ENCODE results near the gene ASAP2.

Gene ASAP2

GRCh38 chr2:9422321-9423099 lies 215.9 kb downstream of the ASAP2 start:
- H3K27me3 Mint-ChIP-seq, result no peaks in the 10 kb centered on the region
- peaks cover 18 to 28% of the 10 kb centered on the region in 2 donors for H3K4me1 Mint-ChIP-seq
- peak overlapping the region; percentile 98 for H3K27ac Mint-ChIP-seq
- no peaks in the 10 kb centered on the region for H3K9me3 Mint-ChIP-seq
- DNase-seq, result peak; percentile 14
- no peak overlapping the region for H3K4me3 Mint-ChIP-seq
- ATAC-seq (replicated peaks), result peak; percentile 49 to 54
- H3K36me3 Mint-ChIP-seq, result peaks cover 24 to 36% of the 10 kb centered on the region in 2 donors

- ATAC-seq (replicated peaks) (peak; percentile 89 to 92), DNase-seq (peak; percentile 97)
- Mint-ChIP-seq H3K27ac (peak within 1 kb of the TSS; percentile 99), H3K27me3 (no peaks in the 10 kb centered on the region), H3K36me3 (peaks cover 17 to 28% of the 10 kb centered on the region in 2 donors), H3K9me3 (no peaks in the 10 kb centered on the region), H3K4me1 (peaks cover 18 to 28% of the 10 kb centered on the region in 2 donors), H3K4me3 (no peak within 1 kb of the TSS)
Observed at GRCh38 chr2:9423100-9423921, 216.7 kb downstream of the ASAP2 start, which contains the start of the genes CPSF3 and ITGB1BP1. Gene CPSF3 (plus strand): TSS chr2:9423654. CDS start chr2:9423774, 120 bp downstream. Gene ITGB1BP1 (minus strand): TSS chr2:9423528. CDS start chr2:9418697, 4,831 bp downstream.

GRCh38 chr2:9423922-9424272 lies 217.3 kb downstream of the ASAP2 start:
- ATAC-seq (replicated peaks) (peak; percentile 29 to 33), DNase-seq (no peak)
- H3K4me1 Mint-ChIP-seq, result peaks cover 20 to 31% of the 10 kb centered on the region in 2 donors
- peaks cover 18 to 28% of the 10 kb centered on the region in 2 donors for H3K36me3 Mint-ChIP-seq
- H3K4me3 Mint-ChIP-seq, result no peak overlapping the region
- no peaks in the 10 kb centered on the region for H3K9me3 Mint-ChIP-seq
- no peaks in the 10 kb centered on the region for H3K27me3 Mint-ChIP-seq
- H3K27ac Mint-ChIP-seq, result peak overlapping the region; percentile 99

GRCh38 chr2:9424447-9425164 lies 218.0 kb downstream of the ASAP2 start:
- no peaks in the 10 kb centered on the region for H3K27me3 Mint-ChIP-seq
- H3K4me3 Mint-ChIP-seq, result no peak overlapping the region
- peak overlapping the region; percentile 99 for H3K27ac Mint-ChIP-seq
- ATAC-seq (replicated peaks), result no peak
- no peak for DNase-seq
- no peaks in the 10 kb centered on the region for H3K9me3 Mint-ChIP-seq
- peaks cover 20 to 30% of the 10 kb centered on the region in 2 donors for H3K4me1 Mint-ChIP-seq
- peaks cover 18 to 28% of the 10 kb centered on the region in 2 donors for H3K36me3 Mint-ChIP-seq

- H3K9me3 Mint-ChIP-seq, result no peaks in the 10 kb centered on the region
- no peak for ATAC-seq (replicated peaks)
- no peak overlapping the region for H3K27ac Mint-ChIP-seq
- H3K4me1 Mint-ChIP-seq, result peaks cover 12 to 13% of the 10 kb centered on the region in 2 donors
- peaks cover 17 to 28% of the 10 kb centered on the region in 2 donors for H3K36me3 Mint-ChIP-seq
- H3K4me3 Mint-ChIP-seq, result no peak overlapping the region
- H3K27me3 Mint-ChIP-seq, result no peaks in the 10 kb centered on the region
- DNase-seq, result no peak
Observed at GRCh38 chr2:9428965-9429577, 222.5 kb downstream of the ASAP2 start.

DNA sequence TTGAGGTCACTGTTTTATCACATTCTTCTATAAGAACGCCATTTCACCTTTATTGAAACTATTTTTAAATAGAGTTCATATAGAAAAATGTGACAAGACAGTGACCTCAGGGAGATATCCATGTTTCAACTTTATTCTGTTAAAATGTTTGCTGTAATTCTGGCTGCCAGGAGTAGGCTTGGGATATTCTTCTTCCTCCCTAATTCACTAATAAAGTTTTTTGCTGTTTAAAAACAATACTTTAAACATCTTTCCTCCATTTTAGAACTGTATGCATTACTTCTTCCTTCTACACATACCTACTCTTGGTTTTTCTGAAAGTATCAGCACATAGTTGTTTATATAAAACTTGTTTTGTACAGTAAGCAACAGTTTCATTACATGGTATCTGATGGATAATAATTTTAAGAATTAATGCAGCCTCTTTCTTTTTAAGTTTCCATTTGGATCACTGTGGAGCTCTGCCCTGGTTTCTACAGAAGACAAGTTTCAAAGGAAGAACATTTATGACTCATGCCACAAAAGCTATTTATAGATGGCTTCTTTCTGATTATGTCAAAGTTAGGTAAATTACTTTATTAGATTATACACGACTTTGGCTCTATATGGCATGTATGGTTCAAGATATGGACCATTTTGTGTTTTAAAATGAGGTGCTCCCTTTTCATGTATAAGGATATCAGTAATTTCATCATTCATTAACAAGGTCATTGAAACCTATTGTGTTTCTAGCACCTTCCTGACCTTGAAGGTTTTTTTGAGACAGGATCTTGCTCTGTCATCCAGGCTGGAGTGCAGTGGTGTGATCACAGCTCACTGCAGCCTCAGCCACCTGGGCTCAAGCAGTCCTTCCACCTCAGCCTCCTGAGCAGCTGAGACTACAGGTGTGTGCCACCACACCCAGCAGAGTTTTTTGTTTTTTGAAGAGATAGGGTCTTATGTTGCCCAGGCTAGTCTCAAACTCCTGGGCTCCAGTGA lies 224.0 kb downstream of the ASAP2 start:
- H3K36me3 Mint-ChIP-seq, result peaks cover 21 to 36% of the 10 kb centered on the region in 2 donors
- peak in 1 of 2 donors; percentile 51 for ATAC-seq (replicated peaks)

DNA sequence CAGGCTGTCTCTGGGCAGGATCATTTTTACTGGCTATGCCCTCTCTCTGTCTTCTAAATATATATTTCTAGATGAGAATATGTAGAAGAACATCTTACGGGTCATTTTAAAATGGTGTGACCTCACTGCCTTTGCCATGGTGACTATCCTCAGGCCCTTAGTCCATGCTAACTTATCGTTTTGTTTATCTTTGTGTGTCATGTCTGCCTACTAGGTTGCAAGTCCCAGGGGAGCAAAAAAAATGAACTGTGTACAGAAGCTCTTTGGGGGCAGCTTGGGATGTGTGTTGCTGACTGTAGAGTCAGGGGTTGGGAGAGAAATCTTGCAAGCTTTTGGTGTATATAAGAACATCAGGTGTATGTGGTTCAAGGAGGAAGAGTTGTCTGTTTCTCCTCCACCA lies 227.9 kb downstream of the ASAP2 start:
- H3K4me1 Mint-ChIP-seq, result peaks cover 9% of the 10 kb centered on the region in 2 donors
- ATAC-seq (replicated peaks) (no peak), DNase-seq (no peak)
- no peak overlapping the region for H3K27ac Mint-ChIP-seq
- no peak overlapping the region for H3K4me3 Mint-ChIP-seq
- peaks cover 39 to 53% of the 10 kb centered on the region in 2 donors for H3K36me3 Mint-ChIP-seq
- no peaks in the 10 kb centered on the region for H3K27me3 Mint-ChIP-seq
- no peaks in the 10 kb centered on the region for H3K9me3 Mint-ChIP-seq

More for the DNA sequence above, 224.0 kb downstream of the ASAP2 start:
- no peak overlapping the region for H3K4me3 Mint-ChIP-seq
- H3K9me3 Mint-ChIP-seq, result no peaks in the 10 kb centered on the region
- peak overlapping the region; percentile 86 for H3K27ac Mint-ChIP-seq
- no peaks in the 10 kb centered on the region for H3K27me3 Mint-ChIP-seq
- no peak for DNase-seq
- peaks cover 12 to 13% of the 10 kb centered on the region in 2 donors for H3K4me1 Mint-ChIP-seq

DNA sequence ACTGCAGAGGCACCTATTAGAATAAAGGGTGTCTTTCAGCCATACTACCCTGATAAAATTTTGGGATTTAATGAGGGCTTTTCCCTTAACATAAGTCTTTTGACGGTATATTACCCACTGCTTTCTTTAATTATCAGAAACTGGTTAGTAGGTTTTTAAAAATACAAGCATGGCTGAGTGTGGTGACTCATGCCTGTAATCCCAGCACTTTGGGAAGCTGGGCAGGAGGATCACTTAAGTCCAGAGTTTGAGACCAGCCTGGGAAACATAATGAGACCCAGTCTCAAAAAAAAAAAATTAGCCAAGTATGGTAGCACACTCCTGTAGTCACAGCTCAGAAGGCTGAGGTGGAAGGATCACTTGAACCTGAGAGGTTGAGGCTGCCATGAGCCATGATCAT lies 232.9 kb downstream of the ASAP2 start:
- ATAC-seq (replicated peaks) (no peak), DNase-seq (no peak)
- Mint-ChIP-seq H3K4me1 (no peaks in the 10 kb centered on the region), H3K4me3 (no peak overlapping the region), H3K36me3 (peaks cover 38 to 52% of the 10 kb centered on the region in 2 donors), H3K27me3 (no peaks in the 10 kb centered on the region), H3K9me3 (no peaks in the 10 kb centered on the region), H3K27ac (no peak overlapping the region)

- Mint-ChIP-seq H3K9me3 (no peaks in the 10 kb centered on the region), H3K4me1 (no peaks in the 10 kb centered on the region), H3K36me3 (peaks cover 39 to 52% of the 10 kb centered on the region in 2 donors), H3K4me3 (no peak overlapping the region), H3K27ac (no peak overlapping the region), H3K27me3 (no peaks in the 10 kb centered on the region)
- no peak for DNase-seq
- ATAC-seq (replicated peaks), result no peak
Observed at GRCh38 chr2:9440058-9440727, 233.6 kb downstream of the ASAP2 start.

DNA sequence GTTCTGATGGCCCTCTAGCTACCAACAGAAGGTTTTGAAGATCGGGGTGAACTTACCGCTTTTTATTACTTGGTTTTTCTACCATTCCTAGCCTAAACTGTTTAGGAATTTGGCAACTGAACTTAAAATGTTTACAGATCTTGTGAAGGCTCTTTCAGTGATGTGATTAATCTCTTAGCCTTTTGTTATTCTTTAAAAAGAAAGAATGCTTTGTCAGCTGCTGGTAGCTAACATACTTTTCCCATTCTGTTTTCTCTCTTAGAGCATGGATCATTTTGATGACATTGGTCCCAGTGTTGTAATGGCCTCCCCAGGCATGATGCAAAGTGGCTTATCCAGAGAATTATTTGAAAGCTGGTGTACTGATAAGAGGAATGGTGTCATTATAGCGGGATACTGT lies 234.9 kb downstream of the ASAP2 start:
- H3K4me3 Mint-ChIP-seq, result no peak overlapping the region
- DNase-seq (no peak), ATAC-seq (replicated peaks) (no peak)
- no peak overlapping the region for H3K27ac Mint-ChIP-seq
- H3K27me3 Mint-ChIP-seq, result no peaks in the 10 kb centered on the region
- peaks cover 34 to 55% of the 10 kb centered on the region in 2 donors for H3K36me3 Mint-ChIP-seq
- no peaks in the 10 kb centered on the region for H3K9me3 Mint-ChIP-seq
- no peaks in the 10 kb centered on the region for H3K4me1 Mint-ChIP-seq

GRCh38 chr2:9443526-9443925 lies 236.9 kb downstream of the ASAP2 start:
- Mint-ChIP-seq H3K4me3 (no peak overlapping the region), H3K27ac (no peak overlapping the region), H3K36me3 (peaks cover 27 to 51% of the 10 kb centered on the region in 2 donors), H3K9me3 (no peaks in the 10 kb centered on the region), H3K27me3 (no peaks in the 10 kb centered on the region), H3K4me1 (no peaks in the 10 kb centered on the region)
- no peak for ATAC-seq (replicated peaks)
- DNase-seq, result no peak

DNA sequence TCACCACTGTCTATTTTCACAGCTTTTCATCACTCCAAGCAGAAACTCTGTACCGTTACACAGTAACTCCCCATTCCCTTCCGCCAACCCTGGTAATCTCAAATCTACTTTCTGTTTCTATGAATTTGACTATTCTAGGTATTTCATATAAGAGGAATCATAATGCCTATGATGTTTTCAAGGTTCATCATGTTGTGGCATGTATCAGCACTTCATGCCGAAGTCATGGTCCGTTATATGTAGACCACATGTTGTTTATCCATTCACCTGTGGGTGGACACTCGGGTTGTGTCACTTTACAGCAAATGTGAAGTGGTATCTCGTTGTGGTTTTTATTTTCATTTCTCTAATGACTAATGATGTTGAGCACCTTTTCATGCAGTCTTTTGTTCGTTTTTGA lies 238.5 kb downstream of the ASAP2 start:
- H3K27me3 Mint-ChIP-seq, result no peaks in the 10 kb centered on the region
- H3K9me3 Mint-ChIP-seq, result no peaks in the 10 kb centered on the region
- H3K36me3 Mint-ChIP-seq, result peaks cover 34 to 57% of the 10 kb centered on the region in 2 donors
- no peak for DNase-seq
- H3K4me3 Mint-ChIP-seq, result no peak overlapping the region
- H3K27ac Mint-ChIP-seq, result no peak overlapping the region
- ATAC-seq (replicated peaks), result no peak
- no peaks in the 10 kb centered on the region for H3K4me1 Mint-ChIP-seq

Data from stimulated activated naive B cell treated with anti-CD40 and anti-IgM and Interleukin-4, amounts not matched to agents 10 μg/mL and 1 μg/mL and 100 μg/mL, for 72 hours (primary cell).